Esophagus muscularis mucosa (tissue), 4 donors: ENCODE data around the gene CALML5.

ENCODE experiments used
- EP300 ChIP-seq: sonication (generic); formaldehyde crosslinking; IDR thresholded peaks from one replicate; pipeline ENCODE4 v1.6.1; 2017; ENCODE audit warnings: antibody characterized with exemption
- POLR2AphosphoS5 ChIP-seq, 2 donors: sonication (generic); formaldehyde crosslinking; IDR thresholded peaks; one replicate each; pipeline ENCODE4 v1.6.1; 2017; ENCODE audit warnings: antibody characterized with exemption in 2 of 2
- TF ChIP-seq, protein P1 (sequence below), 3 experiments: fragments of 200-600 bp in 2 of 3; fragments of 450-650 bp in 1 of 3; sonication (generic) in 2 of 3; IDR thresholded peaks; one replicate each; pipeline ENCODE4 v1.5.1; 2017 to 2019; ENCODE audit warnings: antibody characterized with exemption in 3 of 3, mild to moderate bottlenecking in 2 of 3, moderate library complexity in 1 of 3

DNA sequence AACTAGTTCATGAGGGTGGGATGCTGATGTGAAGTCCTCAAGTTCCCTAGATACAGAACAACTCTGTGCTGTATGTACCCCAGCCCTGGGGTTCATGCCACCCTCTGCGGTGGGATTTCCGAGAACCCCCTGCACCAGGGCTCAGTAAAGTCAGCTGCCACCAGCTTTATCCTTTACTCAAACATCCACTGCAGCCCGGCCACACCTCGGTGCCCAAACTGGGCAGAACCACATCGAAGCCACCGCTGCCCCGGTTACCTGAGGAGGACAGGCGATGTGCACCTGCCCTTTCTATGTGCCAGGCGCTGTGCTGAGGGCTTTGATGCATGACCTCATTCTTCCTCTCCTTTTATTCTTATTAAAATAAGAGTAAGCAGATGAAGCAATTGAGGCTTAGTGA is 9.9 kb upstream of the CALML5 start:
- TF ChIP-seq, protein P1, sequence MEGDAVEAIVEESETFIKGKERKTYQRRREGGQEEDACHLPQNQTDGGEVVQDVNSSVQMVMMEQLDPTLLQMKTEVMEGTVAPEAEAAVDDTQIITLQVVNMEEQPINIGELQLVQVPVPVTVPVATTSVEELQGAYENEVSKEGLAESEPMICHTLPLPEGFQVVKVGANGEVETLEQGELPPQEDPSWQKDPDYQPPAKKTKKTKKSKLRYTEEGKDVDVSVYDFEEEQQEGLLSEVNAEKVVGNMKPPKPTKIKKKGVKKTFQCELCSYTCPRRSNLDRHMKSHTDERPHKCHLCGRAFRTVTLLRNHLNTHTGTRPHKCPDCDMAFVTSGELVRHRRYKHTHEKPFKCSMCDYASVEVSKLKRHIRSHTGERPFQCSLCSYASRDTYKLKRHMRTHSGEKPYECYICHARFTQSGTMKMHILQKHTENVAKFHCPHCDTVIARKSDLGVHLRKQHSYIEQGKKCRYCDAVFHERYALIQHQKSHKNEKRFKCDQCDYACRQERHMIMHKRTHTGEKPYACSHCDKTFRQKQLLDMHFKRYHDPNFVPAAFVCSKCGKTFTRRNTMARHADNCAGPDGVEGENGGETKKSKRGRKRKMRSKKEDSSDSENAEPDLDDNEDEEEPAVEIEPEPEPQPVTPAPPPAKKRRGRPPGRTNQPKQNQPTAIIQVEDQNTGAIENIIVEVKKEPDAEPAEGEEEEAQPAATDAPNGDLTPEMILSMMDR (IDR thresholded peaks at IDR 0.05): no peak
- no peak for TF ChIP-seq EP300
- TF ChIP-seq POLR2AphosphoS5 (IDR thresholded peaks at IDR 0.05): no peak
